DOHH2 (cell line): Measurements from ENCODE around the gene TENT4A.

Experiments used
- CTCF ChIP-seq: fragments of 200-600 bp; sonication (generic); IDR thresholded peaks from one replicate; pipeline ENCODE4 v1.5.1; 2014; ENCODE audit warnings: antibody characterized with exemption, mild to moderate bottlenecking, low read depth, low read length; ENCODE audit not compliant: poor library complexity, severe bottlenecking
- EZH2phosphoT487 ChIP-seq: fragments of 200-600 bp; sonication (generic); IDR thresholded peaks from 2 replicates; pipeline ENCODE4 v1.6.1; 2017; ENCODE audit warnings: borderline replicate concordance, mild to moderate bottlenecking, antibody characterized with exemption, low read length, moderate library complexity, mixed read lengths

- TF ChIP-seq CTCF (no peak), EZH2phosphoT487 (no peak)
These were observed 4.4 kb upstream of the TENT4A start for GRCh38 chr5:6708814-6709213.
